UCSD-AML1 (cell line): ENCODE results near the gene ETV6.

ENCODE experiments used
- DNase-seq: peaks from one replicate; lab custom pipeline; 2025; ENCODE audit not compliant: unreplicated experiment; lab: John Stamatoyannopoulos, UW

Gene ETV6

DNA sequence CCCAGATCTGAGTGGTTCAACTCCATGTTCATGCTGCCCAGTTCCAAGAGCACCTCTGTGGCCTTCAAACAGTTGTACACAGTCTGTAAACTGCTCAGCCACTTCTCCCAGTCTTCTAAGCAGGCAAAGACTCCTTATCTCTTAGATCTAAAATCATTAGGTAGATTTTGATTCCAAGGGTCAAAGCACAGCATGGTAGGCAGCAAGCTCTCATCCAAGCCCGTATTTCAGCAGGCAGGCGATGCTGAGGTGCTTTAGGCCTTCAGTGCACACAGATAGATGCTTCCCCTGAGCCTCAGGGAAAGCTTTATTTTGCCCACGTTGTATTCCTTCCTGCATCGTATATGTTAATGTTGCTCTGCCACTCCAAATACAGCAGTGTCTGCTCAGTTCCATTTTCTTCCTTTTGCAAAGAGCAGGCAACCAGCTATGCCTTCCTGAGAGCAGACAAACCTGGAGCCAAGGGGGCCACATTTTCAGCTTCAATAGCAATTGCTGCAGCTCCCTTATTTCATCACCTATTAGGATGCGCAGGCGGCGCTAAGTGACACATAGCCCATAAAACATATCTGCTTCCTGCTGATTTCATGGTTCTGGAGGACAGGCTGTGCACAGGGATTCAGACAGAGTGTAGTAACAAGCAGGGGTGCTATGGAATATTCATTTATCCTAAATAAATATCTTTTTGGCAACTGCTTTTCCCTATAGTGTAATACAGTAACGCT lies 67.5 kb downstream of the ETV6 start:
- no peak for DNase-seq

DNA sequence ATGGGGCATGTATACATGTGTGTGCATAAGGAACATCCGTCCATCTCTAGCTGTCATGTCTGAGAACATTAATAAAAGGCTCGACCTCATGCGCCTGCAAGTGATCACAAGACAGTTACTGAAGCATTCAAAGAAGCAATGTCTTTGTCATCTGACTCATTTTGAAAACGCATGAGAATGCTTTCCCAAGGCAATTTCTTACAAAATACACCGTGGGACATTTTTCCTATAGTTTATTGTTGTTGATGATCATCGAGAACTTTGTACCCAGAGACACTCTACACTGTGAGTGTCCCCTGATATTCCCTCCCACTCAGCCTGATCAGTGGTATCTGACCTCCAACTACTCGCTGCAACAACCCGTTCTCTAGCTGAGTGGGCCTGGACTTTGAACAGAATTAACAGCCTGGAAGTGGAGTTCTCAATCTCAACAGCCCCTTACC lies 68.1 kb downstream of the ETV6 start:
- DNase-seq = no peak

DNA sequence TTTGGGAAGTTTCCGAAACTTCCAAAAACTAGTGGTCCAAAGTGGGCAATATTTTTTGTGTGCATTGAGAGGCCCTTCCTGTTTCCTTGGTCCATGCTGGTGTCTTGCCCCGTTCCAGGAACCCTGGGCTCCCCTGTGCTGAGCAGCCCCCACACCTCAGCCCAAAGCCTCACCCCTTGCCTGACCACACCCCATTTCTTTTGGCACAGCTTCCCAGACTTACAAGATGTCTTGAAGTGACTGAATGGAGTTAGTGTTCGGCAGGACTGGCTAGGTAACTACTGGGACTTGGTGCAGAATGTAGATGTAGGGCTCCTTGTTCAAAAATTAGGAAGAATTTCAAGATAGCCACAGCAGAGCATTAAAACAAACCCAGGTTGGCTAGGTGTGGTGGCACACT lies 68.6 kb downstream of the ETV6 start:
- DNase-seq = no peak

DNA sequence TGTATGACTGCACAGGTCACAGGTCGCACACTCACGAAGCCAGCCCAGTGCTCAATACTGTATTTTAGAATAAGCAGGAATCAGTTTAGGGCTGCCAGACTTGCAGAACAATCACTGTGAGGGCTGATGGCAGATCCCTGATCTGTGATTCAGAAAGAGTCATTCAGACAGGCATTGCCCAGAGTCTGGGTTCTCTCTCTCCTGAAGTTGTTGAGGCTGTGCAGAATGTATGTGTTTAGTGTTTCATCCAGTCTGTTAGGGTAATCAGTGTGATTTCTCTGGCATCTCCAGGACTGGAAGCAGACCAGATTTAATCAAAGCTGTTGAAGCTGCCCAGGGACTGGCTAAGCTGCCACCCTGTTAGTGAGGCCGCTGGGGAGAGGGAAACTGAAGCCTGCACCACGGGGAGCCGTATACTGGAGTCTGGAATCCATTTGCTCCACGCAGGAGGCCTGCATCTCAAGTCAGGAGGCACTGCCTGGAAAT lies 69.3 kb downstream of the ETV6 start:
- DNase-seq = no peak

DNA sequence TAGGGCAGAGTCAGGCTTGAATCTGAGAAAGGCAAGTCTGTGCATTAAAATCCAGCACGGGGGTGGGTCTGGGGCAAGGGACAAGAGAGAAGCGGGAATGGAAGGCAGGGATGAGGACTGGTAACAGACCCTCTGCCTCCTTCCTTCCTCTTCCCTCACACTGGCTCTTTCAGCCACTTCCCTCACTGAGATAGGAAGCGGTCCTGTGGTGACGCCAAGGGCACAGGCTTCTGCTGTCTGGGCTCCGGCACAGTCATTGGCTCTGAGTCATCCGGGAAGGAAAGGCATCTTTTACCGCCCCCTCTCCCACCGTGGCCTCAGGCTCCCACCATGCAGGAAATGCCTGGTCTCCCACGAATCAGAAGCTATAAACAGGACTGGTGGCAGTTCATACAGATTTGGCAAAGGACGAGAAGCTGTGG lies 70.2 kb downstream of the ETV6 start:
- DNase-seq = peak; percentile 82

DNA sequence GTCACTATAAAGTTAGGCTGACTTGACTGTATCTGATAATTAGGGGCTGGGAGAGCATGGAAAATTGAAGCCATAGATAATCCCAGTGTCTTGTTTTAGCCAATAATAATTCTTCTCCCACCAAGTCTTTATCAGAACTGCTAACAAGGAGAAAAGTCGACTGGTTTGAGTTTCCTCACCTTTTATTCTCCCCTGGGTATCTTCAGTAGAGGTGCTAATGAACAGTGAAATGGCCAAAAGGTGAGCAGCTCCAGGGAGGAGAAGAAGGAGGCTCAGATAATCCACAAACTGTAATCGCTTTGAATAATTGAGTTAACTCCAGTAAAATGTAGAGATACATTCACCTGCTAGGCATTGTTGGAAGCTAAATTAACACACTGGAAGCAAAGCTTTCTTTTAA lies 72.6 kb downstream of the ETV6 start:
- DNase-seq = no peak

DNA sequence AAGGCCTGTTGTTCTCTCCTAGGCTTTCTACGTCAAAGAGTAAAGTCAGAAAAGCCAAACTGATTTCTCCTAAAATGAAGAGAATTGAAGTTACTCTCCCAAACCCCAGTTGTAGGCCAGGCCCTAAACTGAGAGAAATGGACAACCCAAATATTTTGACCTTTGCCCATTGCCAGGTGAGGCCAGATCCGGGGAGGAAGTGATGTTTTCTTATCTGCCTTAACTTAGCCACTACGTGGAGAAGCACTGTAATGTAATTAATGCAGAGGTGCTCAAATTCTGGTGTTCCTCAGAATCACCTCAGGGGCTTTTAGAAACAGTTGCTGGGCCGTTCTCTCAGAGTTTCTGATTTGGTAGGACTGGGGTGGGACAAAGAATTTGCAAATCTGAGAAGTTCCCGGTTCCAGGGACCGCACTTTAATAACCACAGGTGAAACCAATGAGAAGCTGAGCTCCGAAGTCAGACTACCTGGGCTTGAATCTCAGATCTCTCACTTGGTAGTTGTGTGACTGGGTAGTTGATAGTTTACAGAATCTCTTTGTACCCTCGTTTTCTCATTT lies 73.2 kb downstream of the ETV6 start:
- DNase-seq = no peak

DNA sequence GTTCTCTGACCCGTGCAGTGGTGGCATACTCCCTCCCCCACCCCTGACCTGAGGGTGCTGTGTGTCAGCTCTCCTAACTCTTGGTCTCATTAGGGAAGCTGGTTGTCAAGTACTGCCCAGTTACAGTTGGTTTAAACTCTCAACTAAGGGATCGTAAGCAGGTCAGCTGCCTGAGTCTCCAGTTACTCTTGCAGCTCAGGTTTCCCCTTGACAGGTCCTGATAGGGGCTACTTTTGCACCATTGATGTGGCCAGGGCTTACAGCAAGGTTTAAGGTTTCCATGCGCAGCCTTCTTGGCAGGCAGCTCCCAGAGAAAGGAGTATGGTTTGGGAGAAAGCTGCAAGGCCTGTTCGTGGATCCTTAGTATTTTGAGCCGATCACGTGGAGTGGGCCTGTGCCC lies 74.5 kb downstream of the ETV6 start:
- no peak for DNase-seq

DNA sequence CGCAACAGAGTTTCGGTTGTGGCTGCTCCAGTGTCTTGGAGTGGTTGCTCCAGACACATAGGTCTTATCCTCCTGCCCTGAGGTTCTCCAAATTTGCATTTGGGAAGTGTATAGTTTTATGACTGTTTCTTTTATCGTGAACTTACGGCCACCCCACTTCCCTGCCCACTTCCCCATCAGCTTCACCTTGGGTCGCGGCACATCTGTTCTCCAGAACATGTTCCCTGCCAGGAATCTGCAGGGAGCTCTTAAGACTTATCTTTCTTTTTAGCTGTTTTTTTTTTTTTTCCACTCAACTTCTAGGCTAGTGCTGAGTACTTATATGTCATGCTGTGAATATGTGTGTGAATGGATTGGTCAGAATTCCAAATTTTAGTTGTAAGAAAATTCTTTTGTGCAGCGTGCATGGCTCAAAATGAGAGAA lies 75.4 kb downstream of the ETV6 start:
- DNase-seq = peak; percentile 28

DNA sequence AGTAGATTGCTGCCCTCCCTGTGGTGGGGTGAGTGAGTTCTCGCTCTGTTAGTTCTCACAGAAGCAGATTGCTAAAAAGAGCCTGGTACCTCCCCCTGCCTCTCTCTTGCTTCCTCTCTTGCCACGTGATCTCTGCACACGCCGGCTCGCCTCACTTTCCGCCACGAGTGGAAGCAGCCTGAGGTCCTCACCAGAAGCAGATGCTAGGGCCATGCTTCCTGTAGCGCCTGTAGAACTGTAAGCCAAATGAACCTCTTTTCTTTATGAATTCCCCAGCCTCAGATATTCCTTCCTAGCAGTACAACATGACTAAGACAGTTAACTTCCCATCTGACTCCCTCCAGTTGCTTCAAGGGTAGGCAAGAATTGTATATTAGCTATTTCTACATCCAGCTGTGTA lies 76.2 kb downstream of the ETV6 start:
- peak; percentile 34 for DNase-seq

DNA sequence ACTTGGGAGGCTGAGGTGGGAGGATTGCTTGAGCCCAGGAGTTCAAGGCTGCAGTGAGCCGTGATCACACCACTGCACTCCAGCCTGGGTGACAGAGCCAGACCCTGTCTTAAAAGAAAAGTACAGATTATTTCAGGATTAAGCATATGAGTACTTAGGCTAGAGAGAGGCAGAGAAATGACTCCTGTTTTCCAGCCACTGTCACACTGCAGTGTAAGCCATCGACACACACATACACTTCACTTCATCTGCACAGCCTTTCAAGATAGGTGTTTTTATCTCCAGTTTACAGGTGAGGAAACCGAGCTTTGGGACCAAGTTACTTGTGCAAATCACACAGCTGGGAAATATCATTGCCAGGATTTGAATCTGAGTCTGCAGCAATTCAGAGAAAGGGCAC lies 77.2 kb downstream of the ETV6 start:
- DNase-seq = no peak

DNA sequence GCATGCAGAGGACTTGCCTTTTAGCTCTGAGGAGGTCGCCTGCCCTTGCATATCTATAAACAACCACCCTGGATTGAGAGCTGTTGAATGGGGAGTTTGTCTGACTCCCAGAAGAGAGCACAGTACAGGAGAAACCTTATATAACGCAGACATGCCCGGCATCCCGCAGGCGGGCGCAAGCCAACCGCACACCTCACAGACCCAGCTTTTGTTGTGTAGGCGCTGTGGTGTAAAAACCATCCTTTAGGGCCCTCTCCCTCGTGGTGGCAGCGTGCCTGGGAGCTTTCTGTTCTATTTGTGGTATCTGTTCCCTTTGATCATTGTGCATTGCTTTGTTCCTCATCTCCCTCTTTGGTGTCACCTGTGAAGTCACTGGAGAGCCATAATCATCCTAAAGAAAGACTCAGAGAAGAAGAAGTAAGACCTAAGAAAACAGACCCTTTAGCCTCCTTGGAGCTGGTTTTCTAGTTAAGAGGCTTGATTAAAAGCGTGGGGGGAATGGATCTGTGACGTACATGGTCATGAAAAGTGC lies 77.7 kb downstream of the ETV6 start:
- no peak for DNase-seq

DNA sequence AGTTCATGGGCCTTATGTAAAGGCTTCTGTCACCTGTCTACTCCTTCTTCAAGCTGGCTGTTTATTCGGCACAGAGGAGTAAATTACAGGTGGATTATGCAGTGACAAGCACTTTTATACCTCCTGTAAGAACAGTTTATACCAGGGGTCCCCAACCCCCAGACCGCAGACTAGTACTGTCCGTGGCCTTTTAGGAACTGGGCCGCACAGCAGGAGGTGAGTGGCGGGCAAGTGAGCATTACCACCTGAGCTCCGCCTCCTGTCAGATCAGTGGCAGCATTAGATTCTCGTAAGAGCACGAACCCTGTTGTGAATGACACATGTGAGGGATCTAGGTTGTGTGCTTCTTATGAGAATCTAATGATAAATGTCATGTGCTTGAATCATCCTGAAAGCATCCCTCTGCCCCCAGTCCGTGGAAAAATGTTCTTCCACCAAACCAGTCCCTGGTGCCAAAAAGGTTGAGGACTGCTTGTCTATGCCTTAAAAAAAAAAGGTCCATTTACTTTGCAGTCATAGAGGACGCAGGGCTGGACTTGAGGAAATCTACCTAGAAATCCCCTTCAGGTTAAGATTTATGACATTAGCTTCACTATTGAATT lies 78.8 kb downstream of the ETV6 start:
- no peak for DNase-seq

DNA sequence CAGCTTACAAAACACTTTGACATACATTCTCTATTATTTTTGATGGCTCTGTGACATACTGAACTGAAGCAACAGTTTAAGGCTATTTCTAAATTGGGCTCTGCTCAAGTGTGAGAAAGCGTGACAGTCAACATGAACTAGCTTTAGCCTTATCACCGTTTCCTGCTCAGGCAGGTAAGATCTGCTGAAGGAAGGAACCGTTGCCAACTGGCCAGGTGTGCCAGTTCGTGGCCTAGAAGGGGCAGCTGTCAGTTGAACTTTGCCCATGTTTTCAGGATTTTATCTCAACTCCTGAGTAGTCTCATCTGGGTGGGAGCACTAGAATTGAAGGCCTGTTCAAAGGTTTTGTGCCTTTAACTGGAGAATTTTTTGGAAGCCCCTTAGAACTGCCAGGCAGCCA lies 79.5 kb downstream of the ETV6 start:
- DNase-seq = no peak

DNA sequence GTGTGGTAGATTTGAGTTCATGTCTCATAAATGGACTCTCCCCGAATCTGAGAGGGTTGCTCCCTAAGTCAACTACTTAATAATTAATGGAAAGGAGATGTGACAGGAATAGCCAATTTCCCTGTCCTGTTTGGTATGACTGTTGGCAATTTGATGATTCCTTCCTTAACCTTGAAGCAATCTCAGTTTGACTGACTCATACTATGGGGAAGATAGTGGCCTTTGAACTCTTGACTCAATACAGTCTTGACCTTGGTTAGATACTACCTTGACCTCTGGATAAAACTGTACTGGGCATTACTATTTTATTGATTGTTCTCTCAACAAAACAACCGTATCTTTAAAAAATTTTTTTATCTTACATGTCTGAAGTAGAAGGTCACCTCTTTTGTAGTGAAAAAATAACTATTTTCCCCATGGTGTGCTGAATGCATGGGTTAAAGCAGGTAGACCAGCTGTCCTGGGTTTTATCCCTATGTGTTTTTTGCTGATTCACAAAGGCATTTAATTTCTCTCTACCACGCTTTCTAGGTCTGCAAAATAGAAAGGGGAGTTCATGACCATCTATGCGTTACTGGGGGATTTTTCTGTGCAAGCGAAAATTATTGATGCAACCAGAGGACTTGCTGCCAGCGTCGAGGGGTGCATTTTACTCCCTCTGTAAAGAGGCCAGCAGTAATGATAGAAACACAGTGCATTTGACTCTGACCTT lies 80.1 kb downstream of the ETV6 start:
- DNase-seq = no peak

DNA sequence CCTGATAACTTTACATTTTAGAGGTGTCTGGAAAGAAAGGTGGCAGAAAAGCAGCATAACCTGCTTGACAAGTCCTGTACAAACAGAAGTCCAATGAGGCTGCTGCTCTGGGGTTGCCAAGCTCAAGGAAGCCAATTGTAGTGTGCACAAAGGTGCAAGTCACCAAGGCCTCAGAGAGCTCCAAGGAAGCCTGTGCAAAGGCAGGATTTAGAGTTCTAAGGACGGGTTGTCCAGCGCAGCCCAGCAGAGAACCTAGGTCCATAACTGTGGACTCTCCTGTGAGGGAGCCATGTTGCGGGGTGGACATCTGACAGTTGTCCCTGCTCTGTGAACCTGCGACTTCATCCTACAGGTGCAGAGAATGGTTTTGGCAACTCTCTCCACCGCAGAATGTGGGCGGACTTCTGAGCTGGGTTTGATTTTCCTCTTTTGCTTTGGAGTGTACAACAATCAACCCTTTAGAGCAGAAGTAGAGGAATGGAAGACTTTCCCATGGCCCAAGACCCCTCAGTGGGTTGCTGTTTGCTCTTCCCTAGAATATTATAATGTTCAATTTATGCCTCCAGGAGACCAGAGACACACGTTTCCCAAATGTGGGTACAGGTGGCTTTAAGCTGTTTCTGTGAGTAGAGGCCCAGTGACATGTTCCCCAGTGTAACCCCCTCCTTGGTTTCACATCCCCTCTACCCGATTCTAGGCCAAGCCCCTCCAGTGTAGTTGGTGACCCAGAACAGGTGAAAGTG lies 81.0 kb downstream of the ETV6 start:
- DNase-seq = no peak

DNA sequence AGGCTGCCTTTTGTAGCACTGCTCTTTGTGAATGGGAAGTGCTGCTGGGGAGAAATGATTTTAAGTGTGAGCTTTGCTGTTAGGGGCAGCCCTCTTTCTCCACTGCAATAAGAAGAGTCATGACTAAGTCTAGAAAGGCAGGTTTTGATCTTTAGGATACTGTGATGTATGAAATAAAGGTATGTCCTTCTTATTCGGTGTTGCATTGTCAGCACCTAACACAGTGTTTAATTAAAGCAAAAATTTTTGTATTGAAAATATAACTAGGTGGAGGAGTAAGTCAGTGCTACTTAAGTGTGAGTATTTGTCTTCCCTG lies 81.5 kb downstream of the ETV6 start:
- DNase-seq = no peak

DNA sequence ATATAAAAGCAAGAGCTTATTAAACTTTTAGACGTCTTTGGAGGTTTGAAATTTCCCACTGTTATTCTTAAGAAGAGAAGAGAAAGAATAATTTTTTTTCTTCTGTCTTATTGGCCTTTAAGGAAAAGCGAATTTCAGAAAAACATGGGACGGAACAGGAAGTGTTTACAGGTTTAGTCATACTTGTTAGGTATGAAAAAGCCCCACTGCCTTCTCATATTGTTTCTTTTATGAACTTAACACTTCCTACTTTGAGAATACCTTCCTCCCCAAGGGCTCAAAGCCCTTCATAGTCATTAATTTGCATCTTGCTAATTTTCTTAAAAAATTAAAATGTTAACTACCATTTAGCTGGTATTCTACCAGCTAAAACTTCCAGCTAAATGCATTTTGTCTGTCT lies 82.0 kb downstream of the ETV6 start:
- no peak for DNase-seq

DNA sequence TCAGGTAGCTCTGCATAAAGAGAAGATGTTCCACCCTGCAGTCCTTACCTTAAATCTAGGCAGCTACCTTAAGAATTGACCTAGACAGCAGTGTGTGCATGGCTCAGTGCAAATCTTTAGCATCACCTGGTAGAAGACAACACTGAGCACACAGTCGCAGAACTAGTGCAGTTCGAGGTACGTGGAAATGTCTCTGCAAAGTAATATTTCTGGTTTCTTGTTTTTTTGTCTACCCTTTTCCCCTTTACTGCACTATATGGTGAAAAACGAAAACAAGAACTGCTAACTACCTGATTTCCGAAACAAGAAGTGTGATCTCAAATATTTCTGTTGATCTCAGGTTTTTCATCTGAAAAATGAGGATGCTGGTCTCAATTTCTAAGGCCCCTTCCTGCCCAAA lies 82.5 kb downstream of the ETV6 start:
- no peak for DNase-seq

DNA sequence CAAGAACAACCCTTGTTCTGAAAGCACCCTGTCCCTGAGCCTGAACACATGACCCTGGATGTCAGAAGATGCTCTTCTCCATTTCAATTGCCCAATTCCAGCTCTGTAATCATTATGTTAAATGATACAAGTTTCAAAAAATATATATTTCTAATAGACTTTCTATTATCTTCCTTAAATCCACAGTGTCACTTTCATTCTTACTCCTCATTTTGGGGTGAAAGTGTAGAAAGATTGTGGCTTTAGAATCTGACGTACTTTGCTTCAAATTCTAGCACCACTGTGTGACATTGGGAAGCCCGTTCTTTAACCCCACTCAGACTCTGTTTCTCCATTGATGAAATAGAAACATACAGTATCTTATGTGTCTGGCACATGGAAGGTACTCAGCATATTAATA lies 83.2 kb downstream of the ETV6 start:
- no peak for DNase-seq

DNA sequence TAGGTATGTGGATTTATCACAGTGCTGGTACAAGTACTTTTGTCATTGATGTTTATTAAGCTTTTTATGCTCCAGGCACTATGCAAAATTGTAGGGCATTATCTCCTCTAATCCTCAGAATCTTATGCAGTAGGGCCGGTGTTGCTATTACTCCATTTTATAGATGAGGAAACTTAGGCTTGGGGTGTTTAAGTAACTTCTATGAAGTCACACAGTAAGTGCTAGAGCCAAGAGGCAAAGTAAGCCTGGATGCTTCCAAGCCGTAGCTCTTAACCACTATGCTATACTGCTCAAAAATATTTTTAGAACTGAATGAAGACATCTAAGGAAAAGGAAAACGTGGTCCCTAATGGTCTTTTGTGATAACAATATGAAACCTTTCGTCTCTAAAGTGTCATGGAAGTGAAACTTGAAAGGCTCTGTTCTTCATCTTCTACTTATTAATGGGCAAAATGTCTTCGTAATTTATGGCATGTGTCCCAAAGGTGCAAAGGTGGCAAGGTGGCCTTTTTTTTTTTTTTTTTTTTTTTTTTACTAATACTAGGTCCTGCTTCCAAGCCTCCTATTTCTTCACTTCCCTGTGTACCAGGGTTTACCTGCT lies 85.2 kb downstream of the ETV6 start:
- no peak for DNase-seq
